ENCODE data around the gene HIGD2B.
A peak's percentile ranks its signal among the peaks of the same experiment; 100 is the strongest.
"Not testable (repeated sequence)": the region's sequence is repeated elsewhere in the genome, so short reads cannot be mapped to it uniquely, and the experiment has no call there.

The HIGD2B gene

GRCh38 chr15:72636519-72637282 lies 49.3 kb downstream of the HIGD2B start:
- peak overlapping the region in 1 of 2 donors; percentile 35 for H3K4me3 ChIP-seq (ENCODE audit: low read depth in 1 of 2, low read length in 2 of 2)
- not testable (repeated sequence) for H3K27me3 ChIP-seq (ENCODE audit: low read depth, low read length); H3K4me1 ChIP-seq (ENCODE audit: control insufficient read depth in 1 of 2, insufficient read depth in 2 of 2, low read length in 2 of 2); H3K36me3 ChIP-seq (ENCODE audit: control insufficient read depth in 1 of 2, insufficient read depth in 2 of 2, low read length in 2 of 2); H3K27ac ChIP-seq (ENCODE audit: low read length); H3K9me3 ChIP-seq (ENCODE audit: control insufficient read depth in 1 of 2, low read length in 2 of 2)

GRCh38 chr15:72629068-72629570 lies 56.9 kb downstream of the HIGD2B start:
- not testable (repeated sequence) for H3K27ac ChIP-seq (ENCODE audit: low read length); H3K4me1 ChIP-seq (ENCODE audit: control insufficient read depth in 1 of 2, insufficient read depth in 2 of 2, low read length in 2 of 2); H3K9me3 ChIP-seq (ENCODE audit: control insufficient read depth in 1 of 2, low read length in 2 of 2); H3K4me3 ChIP-seq (ENCODE audit: low read depth in 1 of 2, low read length in 2 of 2); H3K36me3 ChIP-seq (ENCODE audit: control insufficient read depth in 1 of 2, insufficient read depth in 2 of 2, low read length in 2 of 2); H3K27me3 ChIP-seq (ENCODE audit: low read depth, low read length)

DNA sequence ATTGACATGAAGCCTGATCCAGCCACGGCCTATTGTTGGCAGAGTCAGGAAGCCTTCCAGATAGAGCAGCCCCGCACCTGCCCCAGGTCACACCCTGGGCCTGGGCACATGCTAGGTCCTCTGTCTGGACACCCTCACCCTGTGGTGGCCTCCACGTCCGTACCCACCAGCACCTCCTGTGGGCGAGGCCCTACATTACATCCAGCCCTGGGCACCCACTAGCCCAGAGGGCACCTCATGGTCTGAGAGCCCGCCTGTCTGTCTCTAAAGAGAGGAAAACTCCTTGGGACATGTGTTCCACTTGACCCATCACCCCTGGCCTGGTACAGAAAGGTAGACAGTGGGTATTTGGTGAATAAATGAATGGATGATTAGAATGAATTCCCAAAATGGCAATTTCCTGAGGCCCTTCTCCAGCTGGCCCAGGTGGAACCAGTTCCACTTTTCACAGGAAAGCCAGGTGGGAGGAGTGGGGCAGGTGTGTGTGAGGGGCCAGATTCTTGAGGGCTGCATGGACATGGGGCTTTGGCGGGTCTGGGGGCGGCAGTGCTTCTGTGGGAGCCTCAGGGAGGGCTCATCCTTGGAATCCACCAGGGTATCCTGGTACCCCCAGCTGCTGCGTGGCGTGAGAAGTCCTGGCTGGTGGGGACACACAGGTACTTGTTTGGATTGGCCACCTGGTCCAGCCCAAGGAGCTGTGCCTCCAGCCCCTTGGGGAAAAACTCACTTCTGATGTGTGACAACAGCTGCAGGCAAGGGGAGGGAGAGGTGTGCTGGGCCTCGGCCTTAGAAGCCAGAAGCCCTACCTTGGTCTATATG lies 57.5 kb downstream of the HIGD2B start:
- H3K9me3 ChIP-seq (ENCODE audit: control insufficient read depth in 1 of 2, low read length in 2 of 2); H3K4me3 ChIP-seq (ENCODE audit: low read depth in 1 of 2, low read length in 2 of 2); H3K36me3 ChIP-seq (ENCODE audit: control insufficient read depth in 1 of 2, insufficient read depth in 2 of 2, low read length in 2 of 2); H3K4me1 ChIP-seq (ENCODE audit: control insufficient read depth in 1 of 2, insufficient read depth in 2 of 2, low read length in 2 of 2); H3K27me3 ChIP-seq (ENCODE audit: low read depth, low read length); H3K27ac ChIP-seq (ENCODE audit: low read length): not testable (repeated sequence)

GRCh38 chr15:72626153-72626552 lies 59.8 kb downstream of the HIGD2B start:
- H3K4me1 ChIP-seq (ENCODE audit: control insufficient read depth in 1 of 2, insufficient read depth in 2 of 2, low read length in 2 of 2); H3K27ac ChIP-seq (ENCODE audit: low read length); H3K9me3 ChIP-seq (ENCODE audit: control insufficient read depth in 1 of 2, low read length in 2 of 2); H3K36me3 ChIP-seq (ENCODE audit: control insufficient read depth in 1 of 2, insufficient read depth in 2 of 2, low read length in 2 of 2); H3K27me3 ChIP-seq (ENCODE audit: low read depth, low read length); H3K4me3 ChIP-seq (ENCODE audit: low read depth in 1 of 2, low read length in 2 of 2): not testable (repeated sequence)

Data from muscle layer of duodenum (tissue), 2 donors.